HCT116 (cell line): Measurements from ENCODE around the gene DLG2. TPM values are rescaled to one million over a fixed set of nuclear protein-coding genes. Genes with fewer than 3 reads are reported as not detected.

Source experiments
- ATAC-seq: fragments of 200-7000 bp; cut with Tn5 transposase; 2 replicates; pipeline ENCODE4 v1.9.1; 2020; ENCODE audit warnings: mild to moderate bottlenecking, moderate library complexity
- BruUV-seq: library from RNA; stranded (reverse); fragments of 400-500 nt; replicated peaks from 2 replicates; lab custom pipeline; 2021; lab: Mats Ljungman, UMichigan
- CTCF ChIA-PET: fragments of 300-600 bp; sonication (Branson Sonifier 250); formaldehyde crosslinking; loops from one replicate; lab custom pipeline; 2021; ENCODE audit warnings: antibody characterized with exemption; lab: Charles Lee
- POLR2A ChIA-PET: fragments of 300-600, 350-600 bp; sonication (Branson Sonifier 250); formaldehyde crosslinking; loops from one replicate; lab custom pipeline; 2021; ENCODE audit warnings: antibody characterized with exemption; lab: Charles Lee
- RAD21 ChIA-PET, 2 experiments: fragments of 300-600 bp; sonication (Branson Sonifier 250); formaldehyde crosslinking; loops; one replicate each; lab custom pipeline; 2023; ENCODE audit warnings: low total read pairs in 2 of 2; ENCODE audit not compliant: uncharacterized antibody in 2 of 2, unreplicated experiment in 2 of 2, low non-redundant PET in 1 of 2; lab: Charles Lee
- DNase-seq: peaks from one replicate; pipeline ENCODE4 v3.0.0-alpha.2; 2010; ENCODE audit warnings: low read depth, low spot score
- H2AFZ ChIP-seq: fragments of 200-600 bp; shearing (Covaris generic), sonication (generic); 2 replicates; pipeline ENCODE4 v1.6.1; 2017; ENCODE audit warnings: low read depth, mixed run types, mixed read lengths, antibody characterized with exemption, low read length; ENCODE audit not compliant: poor library complexity, severe bottlenecking
- H3K27ac ChIP-seq: 2 replicates; pipeline ENCODE4 v1.5.1; 2012; ENCODE audit warnings: low read depth, low read length
- H3K27me3 ChIP-seq: fragments of 200-600 bp; sonication (generic); 2 replicates; pipeline ENCODE4 v1.6.1; 2016; ENCODE audit warnings: mixed run types, low read length, mixed read lengths; ENCODE audit not compliant: insufficient read depth
- H3K36me3 ChIP-seq, 2 experiments: fragments of 200-500 bp in 1 of 2; fragments of 200-600 bp in 1 of 2; sonication (Bioruptor generic) in 1 of 2; sonication (generic) in 1 of 2; 2 replicates each; pipeline versions ENCODE4 v1.5.1 to v1.6.1; 2014 to 2016; ENCODE audit warnings: low read length in 2 of 2, inconsistent platforms in 1 of 2, mixed read lengths in 1 of 2, mixed run types in 1 of 2; ENCODE audit not compliant: insufficient read depth in 2 of 2, control insufficient read depth in 1 of 2
- H3K4me1 ChIP-seq, 2 experiments: fragments of 200-600 bp in 1 of 2; sonication (generic) in 1 of 2; 2 replicates each; pipeline versions ENCODE4 v1.5.1 to v1.6.1; 2012 to 2017; ENCODE audit warnings: low read length in 2 of 2, inconsistent platforms in 1 of 2, mild to moderate bottlenecking in 1 of 2, mixed read lengths in 1 of 2, mixed run types in 1 of 2, moderate library complexity in 1 of 2; ENCODE audit not compliant: insufficient read depth in 2 of 2, control insufficient read depth in 1 of 2
- H3K4me2 ChIP-seq: fragments of 200-600 bp; sonication (generic); 2 replicates; pipeline ENCODE4 v1.6.1; 2017; ENCODE audit warnings: mixed run types, low read length, mixed read lengths
- H3K4me3 ChIP-seq, 2 experiments: fragments of 200-600 bp in 1 of 2; sonication (generic) in 1 of 2; replicated peaks in 1 of 2; 2 replicates each; pipeline ENCODE4 v1.5.1; 2011 to 2016; ENCODE audit warnings: low read length in 2 of 2, control low read depth in 1 of 2, low read depth in 1 of 2, mild to moderate bottlenecking in 1 of 2, mixed read lengths in 1 of 2, mixed run types in 1 of 2
- H3K79me2 ChIP-seq: fragments of 200-600 bp; sonication (generic); 2 replicates; pipeline ENCODE4 v1.6.1; 2017; ENCODE audit warnings: mild to moderate bottlenecking, mixed run types, low read length, moderate library complexity, mixed read lengths; ENCODE audit not compliant: insufficient read depth
- H3K9ac ChIP-seq: fragments of 200-600 bp; sonication (generic); 2 replicates; pipeline ENCODE4 v1.6.1; 2016; ENCODE audit warnings: low read length, mixed read lengths
- H3K9me2 ChIP-seq: fragments of 200-600 bp; sonication (generic), shearing (Covaris generic); 2 replicates; pipeline ENCODE4 v1.6.1; 2017; ENCODE audit warnings: mixed run types, mild to moderate bottlenecking, moderate library complexity; ENCODE audit not compliant: insufficient read depth
- H3K9me3 ChIP-seq, 2 experiments: fragments of 200-500 bp in 1 of 2; fragments of 200-600 bp in 1 of 2; sonication (Bioruptor generic) in 1 of 2; sonication (generic) in 1 of 2; 2 replicates each; pipeline ENCODE4 v1.6.1; 2014 to 2017; ENCODE audit warnings: low read length in 2 of 2, mixed read lengths in 2 of 2, inconsistent platforms in 1 of 2, low read depth in 1 of 2, mild to moderate bottlenecking in 1 of 2, mixed run types in 1 of 2, moderate library complexity in 1 of 2; ENCODE audit not compliant: control insufficient read depth in 1 of 2, insufficient read depth in 1 of 2
- H4K20me1 ChIP-seq: fragments of 200-600 bp; sonication (generic), shearing (Covaris generic); 2 replicates; pipeline ENCODE4 v1.6.1; 2017; ENCODE audit warnings: mixed run types, mild to moderate bottlenecking, moderate library complexity; ENCODE audit not compliant: insufficient read depth
- CBX3 ChIP-seq: IDR thresholded peaks from 2 replicates; pipeline ENCODE4 v1.6.1; 2012; ENCODE audit warnings: low read depth
- EGR1 ChIP-seq: IDR thresholded peaks from 2 replicates; pipeline ENCODE4 v1.6.1; 2012; ENCODE audit warnings: low read depth
- EZH2 ChIP-seq: fragments of 200-600 bp; sonication (generic); IDR thresholded peaks from 2 replicates; pipeline ENCODE4 v1.6.1; 2017; ENCODE audit warnings: antibody characterized with exemption, mixed run types
- EZH2phosphoT487 ChIP-seq: fragments of 200-600 bp; IDR thresholded peaks from 2 replicates; pipeline ENCODE4 v1.6.1; 2018; ENCODE audit warnings: antibody characterized with exemption, borderline replicate concordance
- RAD21 ChIP-seq: IDR thresholded peaks from 2 replicates; pipeline ENCODE4 v1.6.1; 2012; ENCODE audit warnings: low read depth, mild to moderate bottlenecking
- SIN3A ChIP-seq: IDR thresholded peaks from 2 replicates; pipeline ENCODE4 v1.6.1; 2012; ENCODE audit warnings: low read depth
- SP1 ChIP-seq: IDR thresholded peaks from 2 replicates; pipeline ENCODE4 v1.6.1; 2012; ENCODE audit warnings: low read depth
- ZBTB33 ChIP-seq: IDR thresholded peaks from 2 replicates; pipeline ENCODE4 v1.6.1; 2011; ENCODE audit warnings: mild to moderate bottlenecking, low read length, moderate library complexity; ENCODE audit not compliant: insufficient replicate concordance; ENCODE audit errors: extremely low read depth
- ZFX ChIP-seq: fragments of 450-650 bp; IDR thresholded peaks from 2 replicates; pipeline ENCODE4 v1.6.1; 2017
- intact Hi-C: fragments of 100-400 bp; cut with micrococcal nuclease; formaldehyde crosslinking; loops from 2 replicates; pipeline ENCODE4 v1.10.0; 2022
- total RNA-seq: library from RNA; stranded (reverse); gene quantifications from one replicate; pipeline ENCODE4 v1.2.1, GENCODE V29; 2021; ENCODE audit not compliant: unreplicated experiment
- TF ChIP-seq, protein P1 (sequence below): IDR thresholded peaks from 2 replicates; pipeline ENCODE4 v1.6.1; 2012; ENCODE audit warnings: low read depth
- TF ChIP-seq, protein P2 (sequence below): IDR thresholded peaks from 2 replicates; pipeline ENCODE4 v1.6.1; 2012

Gene DLG2
- total RNA-seq, 1 experiment from 2014 or later, result 2.4 TPM

- TF ChIP-seq ZBTB33 (no peak), ZFX (no peak), RAD21 (no peak)
Measured at GRCh38 chr11:84747871-84748270, 879.3 kb downstream of the DLG2 start (continued).

GRCh38 chr11:84740050-84740449, 887.1 kb downstream of the DLG2 start:
- DNase-seq (no peak), ATAC-seq (no peak)
- POLR2A ChIA-PET, result no interaction called here
- no TSS peak for BruUV-seq
- H2AFZ ChIP-seq, result no peak overlapping the region
- H3K36me3 ChIP-seq, result no peaks in the 10 kb centered on the region
- no peaks in the 10 kb centered on the region for H3K79me2 ChIP-seq
- H4K20me1 ChIP-seq, result no peaks in the 10 kb centered on the region
- RAD21 ChIA-PET, result no interaction called here
- H3K4me1 ChIP-seq, result no peaks in the 10 kb centered on the region
- no peak overlapping the region for H3K4me2 ChIP-seq
- no peak overlapping the region for H3K4me3 ChIP-seq
- intact Hi-C loops, result no loop called here
- H3K27ac ChIP-seq, result no peak overlapping the region
- H3K9ac ChIP-seq, result no peak overlapping the region
- no peaks in the 10 kb centered on the region for H3K27me3 ChIP-seq
- H3K9me2 ChIP-seq, result no peaks in the 10 kb centered on the region
- no peak for TF ChIP-seq EGR1
- TF ChIP-seq EZH2phosphoT487, result no peak
- no peak for TF ChIP-seq SIN3A
- TF ChIP-seq, protein P1, sequence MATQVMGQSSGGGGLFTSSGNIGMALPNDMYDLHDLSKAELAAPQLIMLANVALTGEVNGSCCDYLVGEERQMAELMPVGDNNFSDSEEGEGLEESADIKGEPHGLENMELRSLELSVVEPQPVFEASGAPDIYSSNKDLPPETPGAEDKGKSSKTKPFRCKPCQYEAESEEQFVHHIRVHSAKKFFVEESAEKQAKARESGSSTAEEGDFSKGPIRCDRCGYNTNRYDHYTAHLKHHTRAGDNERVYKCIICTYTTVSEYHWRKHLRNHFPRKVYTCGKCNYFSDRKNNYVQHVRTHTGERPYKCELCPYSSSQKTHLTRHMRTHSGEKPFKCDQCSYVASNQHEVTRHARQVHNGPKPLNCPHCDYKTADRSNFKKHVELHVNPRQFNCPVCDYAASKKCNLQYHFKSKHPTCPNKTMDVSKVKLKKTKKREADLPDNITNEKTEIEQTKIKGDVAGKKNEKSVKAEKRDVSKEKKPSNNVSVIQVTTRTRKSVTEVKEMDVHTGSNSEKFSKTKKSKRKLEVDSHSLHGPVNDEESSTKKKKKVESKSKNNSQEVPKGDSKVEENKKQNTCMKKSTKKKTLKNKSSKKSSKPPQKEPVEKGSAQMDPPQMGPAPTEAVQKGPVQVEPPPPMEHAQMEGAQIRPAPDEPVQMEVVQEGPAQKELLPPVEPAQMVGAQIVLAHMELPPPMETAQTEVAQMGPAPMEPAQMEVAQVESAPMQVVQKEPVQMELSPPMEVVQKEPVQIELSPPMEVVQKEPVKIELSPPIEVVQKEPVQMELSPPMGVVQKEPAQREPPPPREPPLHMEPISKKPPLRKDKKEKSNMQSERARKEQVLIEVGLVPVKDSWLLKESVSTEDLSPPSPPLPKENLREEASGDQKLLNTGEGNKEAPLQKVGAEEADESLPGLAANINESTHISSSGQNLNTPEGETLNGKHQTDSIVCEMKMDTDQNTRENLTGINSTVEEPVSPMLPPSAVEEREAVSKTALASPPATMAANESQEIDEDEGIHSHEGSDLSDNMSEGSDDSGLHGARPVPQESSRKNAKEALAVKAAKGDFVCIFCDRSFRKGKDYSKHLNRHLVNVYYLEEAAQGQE, result no peak
- TF ChIP-seq SP1, result no peak
- TF ChIP-seq EZH2, result no peak
- no peak for TF ChIP-seq CBX3
- no peak for TF ChIP-seq ZFX
- TF ChIP-seq, protein P2, sequence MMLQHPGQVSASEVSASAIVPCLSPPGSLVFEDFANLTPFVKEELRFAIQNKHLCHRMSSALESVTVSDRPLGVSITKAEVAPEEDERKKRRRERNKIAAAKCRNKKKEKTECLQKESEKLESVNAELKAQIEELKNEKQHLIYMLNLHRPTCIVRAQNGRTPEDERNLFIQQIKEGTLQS, result no peak
- CTCF ChIA-PET, result no interaction called here
- H3K9me3 ChIP-seq, result no peaks in the 10 kb centered on the region
